K562 (cell line): Measurements from ENCODE around the gene TMEM81. TPM values are rescaled to one million over a fixed set of nuclear protein-coding genes. Genes with fewer than 3 reads are reported as not detected.

Experiments used
- ATAC-seq: fragments of 200-7000 bp; cut with Tn5 transposase; 3 replicates; pipeline ENCODE4 v1.9.1; 2020; ENCODE audit warnings: moderate library complexity
- BruUV-seq: library from RNA; stranded (reverse); fragments of 400-500 nt; replicated peaks from 2 replicates; lab custom pipeline; 2021; lab: Mats Ljungman, UMichigan
- CTCF ChIA-PET: fragments of 300-600 bp; formaldehyde crosslinking; extraction: SDS; loops from one replicate; lab custom pipeline; 2021; ENCODE audit warnings: low intra/inter-chr PET ratio; lab: Yijun Ruan, JAX
- POLR2A ChIA-PET: fragments of 300-600, 350-650 bp; sonication (Branson Sonifier 250); formaldehyde crosslinking; extraction: SDS; loops from one replicate; lab custom pipeline; 2021; ENCODE audit warnings: antibody characterized with exemption, inconsistent platforms; lab: Yijun Ruan, JAX
- DNase-seq, 4 experiments: peaks; one replicate each; pipeline versions ENCODE4 v3.0.0 to v3.0.0-alpha.2; 2011 to 2018; ENCODE audit warnings: low spot score in 3 of 4, mixed read lengths in 3 of 4; ENCODE audit errors: extremely low read depth in 1 of 4
- FAIRE-seq: peaks from 2 replicates; lab custom pipeline; 2011; peaks lifted over from hg19 to GRCh38; lab: Jason Lieb, UNC
- H2AFZ ChIP-seq: 2 replicates; pipeline ENCODE4 v1.6.0; 2011; ENCODE audit warnings: low read depth, low read length, control low read depth, inconsistent platforms
- H3K27ac ChIP-seq: fragments of 200-600 bp; 3 replicates; pipeline ENCODE4 v1.8.0; 2011; ENCODE audit warnings: low read depth, mild to moderate bottlenecking, control low read depth, inconsistent platforms, low read length, moderate library complexity, mixed read lengths; ENCODE audit errors: extremely low read depth
- H3K27me3 ChIP-seq, 2 experiments: fragments of 300-600 bp in 1 of 2; 2 replicates in 1 of 2; 3 replicates in 1 of 2; pipeline versions ENCODE4 v1.6.0 to v1.8.0; 2011; ENCODE audit warnings: inconsistent platforms in 2 of 2, low read length in 2 of 2, mild to moderate bottlenecking in 1 of 2, mixed read lengths in 1 of 2, moderate library complexity in 1 of 2; ENCODE audit not compliant: control insufficient read depth in 2 of 2, insufficient read depth in 2 of 2
- H3K36me3 ChIP-seq: fragments of 300-600 bp; 3 replicates; pipeline ENCODE4 v1.8.0; 2011; ENCODE audit warnings: mild to moderate bottlenecking, low read length, inconsistent platforms; ENCODE audit not compliant: control insufficient read depth, insufficient read depth
- H3K4me1 ChIP-seq, 2 experiments: fragments of 200-600 bp in 1 of 2; replicated peaks in 1 of 2; 2 replicates in 1 of 2; 3 replicates in 1 of 2; pipeline versions ENCODE4 v1.5.1 to v1.8.0; 2011; ENCODE audit warnings: inconsistent platforms in 2 of 2, low read length in 2 of 2, mild to moderate bottlenecking in 1 of 2, mixed read lengths in 1 of 2, moderate library complexity in 1 of 2; ENCODE audit not compliant: control insufficient read depth in 2 of 2, insufficient read depth in 2 of 2
- H3K4me2 ChIP-seq: 2 replicates; pipeline ENCODE4 v1.6.1; 2011; ENCODE audit warnings: low read length, control low read depth, inconsistent platforms, mixed read lengths; ENCODE audit not compliant: insufficient read depth
- H3K4me3 ChIP-seq: fragments of 200-600 bp; sonication (generic), shearing (Covaris generic); 2 replicates; pipeline ENCODE4 v1.5.1; 2016; ENCODE audit warnings: control low read depth, inconsistent platforms
- H3K79me2 ChIP-seq: fragments of 200-600 bp; 3 replicates; pipeline ENCODE4 v1.8.0; 2011; ENCODE audit warnings: low read length, inconsistent platforms; ENCODE audit not compliant: control insufficient read depth, insufficient read depth
- H3K9ac ChIP-seq, 2 experiments: 2 replicates each; pipeline versions ENCODE4 v1.6.0 to v1.6.1; 2011; ENCODE audit warnings: low read depth in 2 of 2, low read length in 2 of 2, control low read depth in 1 of 2, inconsistent platforms in 1 of 2, mild to moderate bottlenecking in 1 of 2, mixed read lengths in 1 of 2; ENCODE audit not compliant: insufficient read depth in 1 of 2
- H3K9me1 ChIP-seq: one replicate; pipeline ENCODE4 v1.6.0; 2011; ENCODE audit warnings: inconsistent platforms, mild to moderate bottlenecking, low read length, moderate library complexity; ENCODE audit not compliant: control insufficient read depth, insufficient read depth
- H3K9me3 ChIP-seq: replicated peaks from 2 replicates; pipeline ENCODE4 v1.5.1; 2011; ENCODE audit warnings: low read depth, low read length, inconsistent platforms; ENCODE audit not compliant: control insufficient read depth, insufficient read depth
- H4K20me1 ChIP-seq: replicated peaks from 2 replicates; pipeline ENCODE4 v1.6.1; 2011; ENCODE audit warnings: low read length, inconsistent platforms, mixed read lengths; ENCODE audit not compliant: control insufficient read depth, insufficient read depth
- ADNP ChIP-seq: fragments of 200-800 bp; sonication (Bioruptor generic); IDR thresholded peaks from 2 replicates; pipeline ENCODE4 v1.6.1; 2016; ENCODE audit warnings: missing genetic modification characterization, missing compliant biosample characterization
- ARID3A ChIP-seq: IDR thresholded peaks from 2 replicates; pipeline ENCODE4 v1.6.1; 2012; ENCODE audit warnings: low read depth, low read length, improper control_type of control experiment, borderline replicate concordance
- ARID3B ChIP-seq: fragments of 250-450 bp; sonication (Bioruptor Pico); IDR thresholded peaks from 2 replicates; pipeline ENCODE4 v1.4.0; 2020; ENCODE audit warnings: borderline replicate concordance
- CREB3L1 ChIP-seq: fragments of 450-650 bp; IDR thresholded peaks from 2 replicates; pipeline ENCODE4 v1.6.1; 2014; ENCODE audit warnings: low read depth, mild to moderate bottlenecking, moderate library complexity, borderline replicate concordance
- HCFC1 ChIP-seq: IDR thresholded peaks from 2 replicates; pipeline ENCODE4 v1.6.1; 2012; ENCODE audit warnings: low read depth, low read length, improper control_type of control experiment
- KLF10 ChIP-seq: fragments of 250-450 bp; sonication (Bioruptor Pico); IDR thresholded peaks from 2 replicates; pipeline ENCODE4 v1.6.1; 2021; ENCODE audit warnings: matching md5 sums
- MNT ChIP-seq, 2 experiments: fragments of 450-650 bp; conservative IDR thresholded peaks; 2 replicates each; pipeline ENCODE4 v1.6.1; 2017; ENCODE audit warnings: mild to moderate bottlenecking in 2 of 2, moderate library complexity in 2 of 2
- SMAD2 ChIP-seq: fragments of 150-350 bp; IDR thresholded peaks from 2 replicates; pipeline ENCODE4 v1.6.1; 2014; ENCODE audit warnings: low read depth, mild to moderate bottlenecking, low read length
- TAF9B ChIP-seq: fragments of 450-650 bp; IDR thresholded peaks from 2 replicates; pipeline ENCODE4 v1.6.1; 2018; ENCODE audit warnings: mild to moderate bottlenecking; ENCODE audit not compliant: partially characterized antibody
- ZFP91 ChIP-seq: sonication (generic); formaldehyde crosslinking; IDR thresholded peaks from 2 replicates; pipeline ENCODE4 v1.8.0; 2022; ENCODE audit warnings: mild to moderate bottlenecking, missing genetic modification reagents
- ZNF57 ChIP-seq: fragments of 450-650 bp; formaldehyde crosslinking; IDR thresholded peaks from 2 replicates; pipeline ENCODE4 v1.4.0; 2020; ENCODE audit warnings: mild to moderate bottlenecking, moderate library complexity
- ZNF586 ChIP-seq: fragments of 450-650 bp; formaldehyde crosslinking; conservative IDR thresholded peaks from 2 replicates; pipeline ENCODE4 v1.4.0; 2020; ENCODE audit warnings: mild to moderate bottlenecking, moderate library complexity
- ZSCAN29 ChIP-seq: fragments of 450-650 bp; IDR thresholded peaks from 2 replicates; pipeline ENCODE4 v1.6.1; 2017
- WGBS: fragments of 100-300 bp; shearing (Covaris generic); methylation state at CpG from one replicate; pipeline ENCODE4 v1.1.6; 2016; ENCODE audit warnings: low coverage, mixed read lengths; ENCODE audit not compliant: insufficient coverage; ENCODE audit errors: missing lambda C conversion rate; 5-methylcytosine and 5-hydroxymethylcytosine counted together
- in situ Hi-C: fragments of 300-500 bp; cut with MboI; formaldehyde crosslinking; loops from 4 replicates; pipeline ENCODE4 v1.15.0; 2018; ENCODE audit warnings: inconsistent platforms, mixed read lengths
- intact Hi-C: fragments of 100-400 bp; cut with micrococcal nuclease; formaldehyde crosslinking; loops from 2 replicates; pipeline ENCODE4 v1.14.2; 2022
- polyA plus RNA-seq, 8 experiments: library from polyadenylated mRNA; depleted of rRNA in 4 of 8; stranded (reverse) in 5 of 8; unstranded in 3 of 8; fragments of >200 nt; fragmentation: Nextera tagmentation in 2 of 8; fragmentation: Illumina TruSeq in 1 of 8; extraction: Ambion mirVana in 2 of 8; extraction: Trizol in 1 of 8; gene quantifications; 2 replicates each; pipeline versions ENCODE4 v1.2.1 to v1.2.3, GENCODE V29; 2011 to 2014; ENCODE audit warnings: inconsistent platforms in 1 of 8, missing spikeins in 1 of 8
- total RNA-seq, 7 experiments: library from RNA; depleted of rRNA in 6 of 7; stranded (reverse); fragments of >200 nt in 6 of 7; fragmentation: Illumina TruSeq in 2 of 7; extraction: Trizol in 2 of 7; gene quantifications; 2 replicates each; pipeline versions ENCODE4 v1.2.1 to v1.2.3, GENCODE V29; 2011 to 2021; ENCODE audit warnings: low replicate concordance in 1 of 7

Gene TMEM81
- total and polyA plus RNA-seq, 9 of the 15 experiments (the other 6 are each of a cell fraction or from before 2014, with no cell fraction given), result 3.2 to 6.1 (median 4.4) TPM

- TF ChIP-seq MNT (conservative IDR thresholded peaks at IDR 0.05) (no peak), HCFC1 (no peak), SMAD2 (no peak), ZFP91 (CRISPR knock-in tag) (no peak), ZSCAN29 (no peak)
Observed at GRCh38 chr1:205052690-205053089, 31.6 kb downstream of the TMEM81 start (continued).

- Histone ChIP-seq H3K9me3 (no peaks in the 10 kb centered on the region), H2AFZ (no peak overlapping the region), H3K27me3 (peaks cover 46 to 97% of the 10 kb centered on the region in 2 experiments; a peak in 4 of 5 replicates), H3K79me2 (no peaks in the 10 kb centered on the region), H3K9ac (no peak overlapping the region), H3K4me1 (no peaks in the 10 kb centered on the region), H3K27ac (no peak overlapping the region), H3K9me1 (no peaks in the 10 kb centered on the region), H3K4me3 (no peak overlapping the region), H3K4me2 (no peak overlapping the region), H3K36me3 (no peaks in the 10 kb centered on the region), H4K20me1 (peaks cover 28% of the 10 kb centered on the region)
- POLR2A ChIA-PET, result interaction anchor here (0.6 to 1.2 kb wide), 3 partner anchors 11 to 196 kb away, joined by 3 read pairs; partner anchors contain the start of gene RBBP5
- DNase-seq, result no peak
- intact Hi-C loops, result no loop called here
- no peak for ATAC-seq
- no TSS peak for BruUV-seq
- in situ Hi-C loops, result no loop called here
- no peak for FAIRE-seq
- CTCF ChIA-PET, result no interaction called here
- 0% methylated on average over 6 of the region's 6 CpGs for WGBS
- no peak for TF ChIP-seq ARID3A
- no peak for TF ChIP-seq ZNF586 (CRISPR knock-in tag)
- no peak for TF ChIP-seq ADNP (tag)
- TF ChIP-seq ZNF57, result no peak
- no peak for TF ChIP-seq KLF10 (CRISPR knock-in tag)
- no peak for TF ChIP-seq TAF9B
- no peak for TF ChIP-seq CREB3L1
- TF ChIP-seq ARID3B, result no peak
Observed at GRCh38 chr1:205049479-205049878, 34.8 kb downstream of the TMEM81 start.
